NCI-H1105 treated with DMSO at 0.1 percent for 48 hours (cell line): ENCODE measurements around the gene TMEM203.
A peak's percentile ranks its signal among the peaks of the same experiment; 100 is the strongest.

ENCODE experiments used
- DNase-seq: peaks from one replicate; lab custom pipeline; 2025; lab: John Stamatoyannopoulos, UW

Gene TMEM203

GRCh38 chr9:137229903-137230704, 24.7 kb upstream of the TMEM203 start:
- DNase-seq: no peak

GRCh38 chr9:137228968-137229896, 23.8 kb upstream of the TMEM203 start:
- no peak for DNase-seq

DNA sequence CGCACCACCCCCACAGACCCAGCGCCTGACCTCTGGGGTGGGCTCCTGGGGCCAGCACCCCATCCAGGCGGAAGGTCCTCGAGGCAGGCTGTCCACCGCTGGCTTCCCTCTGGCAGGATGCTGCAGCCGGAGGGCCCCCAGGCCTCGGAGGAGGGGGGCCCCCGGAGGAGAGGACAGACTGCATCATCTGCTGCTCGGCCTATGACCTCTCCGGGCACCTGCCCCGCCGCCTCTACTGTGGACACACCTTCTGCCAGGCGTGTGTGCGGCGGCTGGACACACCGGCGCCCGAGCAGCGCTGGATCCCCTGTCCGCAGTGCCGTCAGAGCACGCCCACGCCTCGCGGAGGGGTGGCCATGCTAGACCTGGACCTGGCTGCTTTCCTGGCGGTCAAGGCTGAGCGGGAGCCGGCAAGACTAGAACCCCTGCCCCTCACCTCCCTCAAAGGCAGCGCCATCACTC, 23.1 kb upstream of the TMEM203 start:
- no peak for DNase-seq

DNA sequence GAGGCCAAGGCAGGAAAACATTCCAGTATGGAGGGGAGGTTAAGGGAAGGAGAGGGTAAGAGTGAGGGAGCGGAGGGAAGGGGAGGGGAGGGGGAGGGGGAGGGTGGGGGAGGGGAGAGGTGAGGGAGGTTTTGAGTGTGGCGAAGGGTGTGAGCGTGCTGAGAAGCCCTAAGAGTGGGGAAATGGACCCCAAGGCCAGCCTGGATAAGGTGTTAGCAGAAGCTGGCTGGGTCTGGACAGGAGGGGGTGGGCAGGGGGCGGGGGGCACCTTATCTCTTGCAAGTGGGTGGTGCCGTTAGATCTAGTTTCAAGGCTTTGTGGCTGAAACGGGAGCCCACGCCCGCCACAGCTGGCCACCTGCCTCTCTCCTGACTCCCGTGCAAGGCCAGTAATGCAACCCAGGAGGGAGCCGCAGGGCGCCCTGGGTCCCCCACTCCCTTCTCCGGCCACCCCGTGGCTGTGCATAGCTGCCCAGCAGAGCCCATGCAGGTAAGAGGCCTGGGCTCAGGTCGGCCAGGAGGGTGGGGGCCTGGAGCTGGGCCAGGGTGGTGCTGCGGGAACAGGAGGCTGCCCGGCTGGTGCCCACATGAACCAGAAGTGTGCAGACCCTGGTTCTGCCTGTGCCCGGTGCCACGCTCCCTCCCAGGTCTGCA, 22.5 kb upstream of the TMEM203 start:
- DNase-seq: no peak

GRCh38 chr9:137227054-137227852, 21.8 kb upstream of the TMEM203 start, which contains the start of gene RNF224:
TSS of gene RNF224 (plus strand) at chr9:137227502. CDS start at chr9:137228336, 834 bp downstream.
- peak; percentile 54 for DNase-seq

DNA sequence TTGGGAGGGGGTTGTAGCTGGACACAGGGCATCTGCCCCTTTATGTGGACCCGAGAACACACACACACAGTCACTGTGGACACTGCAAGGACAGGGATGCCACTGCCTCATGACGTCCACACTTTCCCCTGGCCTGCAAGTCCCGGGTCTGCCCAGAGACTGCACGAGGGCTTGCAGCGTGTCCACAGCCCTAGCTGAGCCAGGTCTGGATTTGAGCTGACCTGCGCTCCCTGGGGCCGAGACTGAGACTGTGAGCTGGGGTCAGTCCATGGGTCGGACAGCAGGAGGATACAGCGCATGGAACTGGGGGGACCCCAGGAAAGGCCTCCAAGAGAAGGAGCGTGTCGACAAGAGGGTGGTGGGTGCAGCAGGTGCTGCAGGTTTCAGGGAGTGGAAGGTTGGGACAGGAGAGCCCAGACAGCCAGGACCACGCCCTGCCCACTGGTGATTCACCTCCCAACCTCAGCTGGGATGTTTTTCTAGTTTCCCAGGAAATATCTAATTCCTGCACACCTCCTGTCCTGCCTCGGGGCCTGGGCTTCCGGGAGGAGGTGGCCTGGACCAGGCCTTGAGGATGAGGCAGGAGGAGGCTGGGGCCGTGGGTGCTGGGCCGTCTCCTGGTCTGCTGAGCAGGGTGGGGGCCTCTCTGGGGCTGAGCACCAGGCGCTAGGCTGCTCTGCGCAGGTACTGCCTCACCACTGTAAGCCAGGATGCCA, 21.0 kb upstream of the TMEM203 start:
- DNase-seq: no peak

GRCh38 chr9:137225699-137226331, 20.4 kb upstream of the TMEM203 start:
- DNase-seq: no peak

GRCh38 chr9:137224830-137225694, 19.6 kb upstream of the TMEM203 start, which contains the start of gene CYSRT1:
TSS of gene CYSRT1 (plus strand) at chr9:137225174. CDS start at chr9:137225622, 448 bp downstream.
- no peak for DNase-seq

DNA sequence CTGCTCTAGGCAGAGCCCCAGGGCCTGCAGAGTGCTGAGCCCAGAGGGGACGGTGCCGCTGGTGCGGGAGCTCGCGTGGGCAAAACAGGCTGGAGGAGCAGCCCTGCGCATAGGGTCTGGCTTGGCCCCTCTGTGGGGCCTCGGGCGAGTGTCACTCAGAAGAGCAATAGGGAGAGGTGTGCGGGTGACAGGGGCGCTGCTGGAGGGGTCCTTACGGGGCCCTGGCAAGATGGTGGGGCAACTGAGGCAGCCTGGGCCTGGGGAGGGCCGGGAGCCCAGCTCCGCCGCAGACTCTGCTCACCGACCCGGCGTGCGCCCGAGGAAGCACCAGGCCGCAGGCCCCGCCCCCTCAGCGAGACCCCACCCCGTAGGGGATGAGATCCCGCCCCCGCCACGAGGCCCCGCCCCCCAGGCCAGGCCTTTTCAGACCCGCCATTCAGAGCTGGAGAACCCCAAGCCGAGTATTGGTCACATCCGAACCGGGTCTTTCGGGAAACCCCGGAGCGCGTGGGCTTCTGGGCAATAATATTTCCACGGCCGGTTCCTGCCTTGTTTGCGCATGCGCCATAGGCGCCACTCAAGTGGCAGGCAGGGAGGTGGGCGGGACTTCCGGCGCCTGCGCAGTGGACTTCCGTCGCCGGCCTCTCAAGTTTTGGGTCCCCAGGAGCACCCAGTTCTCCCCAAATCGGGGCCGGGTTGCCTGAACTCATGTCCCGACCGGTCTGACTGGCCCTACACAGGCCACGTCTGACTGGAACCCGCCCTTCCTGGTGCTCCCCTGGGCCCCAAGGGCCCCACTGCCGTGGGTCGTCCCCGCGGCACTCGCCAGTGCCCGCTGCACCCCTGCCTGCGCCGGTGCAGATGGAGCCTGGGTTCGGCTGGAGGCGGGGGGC, 17.9 kb upstream of the TMEM203 start:
- peak; percentile 91 for DNase-seq

DNA sequence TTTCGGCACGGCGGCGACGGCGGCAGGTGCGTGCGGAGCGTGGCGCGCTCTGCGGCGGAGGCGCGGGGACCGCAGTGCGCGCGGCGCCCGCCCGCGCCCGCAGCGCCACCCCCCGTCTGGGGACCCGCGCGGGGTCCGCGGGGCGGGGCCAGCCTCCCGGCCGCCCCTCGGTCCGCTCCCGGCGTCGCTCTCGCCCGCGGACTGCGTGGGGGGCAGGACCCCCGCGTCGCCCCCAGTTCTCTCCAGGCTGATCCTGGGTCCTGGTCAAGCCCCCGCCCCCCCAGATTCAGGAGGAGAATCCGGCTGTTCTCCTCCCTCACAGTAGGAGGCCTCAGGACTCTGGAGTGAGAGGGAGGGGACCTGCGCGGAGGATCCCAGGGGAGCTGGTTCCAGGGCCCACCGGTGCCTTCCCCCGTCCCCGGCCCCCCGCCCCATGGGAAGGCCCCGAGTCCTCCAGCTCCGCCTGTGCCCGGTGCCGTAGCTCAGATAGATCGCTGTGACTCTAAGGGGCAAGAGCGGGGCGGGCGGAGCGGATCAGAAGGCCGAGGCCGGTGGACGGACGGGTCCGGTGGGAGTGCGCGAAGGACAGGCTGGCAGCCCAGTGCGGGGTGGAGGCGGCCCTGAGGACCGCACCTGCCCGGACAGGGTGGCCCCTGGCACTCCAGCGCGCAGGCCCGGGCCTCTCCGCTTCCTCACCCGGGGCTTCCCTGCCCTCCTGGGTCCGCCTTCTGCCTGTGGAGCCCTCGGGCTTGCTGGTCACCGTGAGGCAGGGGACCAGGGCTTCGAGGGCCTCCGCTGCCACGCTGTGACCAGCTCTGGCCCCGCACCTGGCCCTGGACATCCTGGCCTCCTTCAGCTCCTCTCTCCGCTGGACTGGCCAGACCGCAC, 17.0 kb upstream of the TMEM203 start, which contains the start of gene RNF208:
TSS of gene RNF208 (minus strand) at position 51 of the 888 bp plus-strand sequence. CDS start 1,028 bp downstream, outside the sequence.
- no peak for DNase-seq

DNA sequence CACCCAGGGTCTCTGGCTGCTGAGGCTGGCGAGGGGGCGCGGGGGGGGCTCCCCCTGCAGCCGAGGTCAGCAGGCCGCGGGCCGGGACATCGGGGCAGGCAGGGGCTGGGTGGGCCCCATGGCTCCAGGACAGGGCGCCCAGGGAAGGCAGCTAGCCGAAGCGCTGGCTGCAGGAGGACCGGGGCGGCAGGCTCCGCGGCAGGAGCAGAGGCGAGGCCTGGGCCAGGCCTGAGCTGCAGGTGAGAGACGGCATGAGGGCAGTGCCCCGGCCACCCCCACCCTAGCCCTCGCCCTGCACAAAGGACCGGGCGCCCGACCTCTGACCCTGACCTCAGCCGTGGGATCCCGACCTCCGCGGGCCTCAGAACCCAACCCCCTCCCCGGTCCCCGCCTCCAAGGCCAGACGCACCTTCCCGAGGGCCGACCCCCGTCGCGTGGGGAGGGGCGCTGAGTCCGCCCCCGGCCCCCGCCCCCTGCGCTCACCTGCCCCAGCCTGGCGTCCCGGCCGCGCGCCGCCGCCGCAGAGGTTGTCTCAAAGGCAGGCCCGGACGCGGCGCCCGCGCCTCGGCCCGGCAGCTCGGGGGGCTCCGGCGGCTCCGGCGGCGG, 16.2 kb upstream of the TMEM203 start:
- DNase-seq: no peak

- DNase-seq: no peak
Observed at GRCh38 chr9:137221095-137221505, 15.7 kb upstream of the TMEM203 start.

DNA sequence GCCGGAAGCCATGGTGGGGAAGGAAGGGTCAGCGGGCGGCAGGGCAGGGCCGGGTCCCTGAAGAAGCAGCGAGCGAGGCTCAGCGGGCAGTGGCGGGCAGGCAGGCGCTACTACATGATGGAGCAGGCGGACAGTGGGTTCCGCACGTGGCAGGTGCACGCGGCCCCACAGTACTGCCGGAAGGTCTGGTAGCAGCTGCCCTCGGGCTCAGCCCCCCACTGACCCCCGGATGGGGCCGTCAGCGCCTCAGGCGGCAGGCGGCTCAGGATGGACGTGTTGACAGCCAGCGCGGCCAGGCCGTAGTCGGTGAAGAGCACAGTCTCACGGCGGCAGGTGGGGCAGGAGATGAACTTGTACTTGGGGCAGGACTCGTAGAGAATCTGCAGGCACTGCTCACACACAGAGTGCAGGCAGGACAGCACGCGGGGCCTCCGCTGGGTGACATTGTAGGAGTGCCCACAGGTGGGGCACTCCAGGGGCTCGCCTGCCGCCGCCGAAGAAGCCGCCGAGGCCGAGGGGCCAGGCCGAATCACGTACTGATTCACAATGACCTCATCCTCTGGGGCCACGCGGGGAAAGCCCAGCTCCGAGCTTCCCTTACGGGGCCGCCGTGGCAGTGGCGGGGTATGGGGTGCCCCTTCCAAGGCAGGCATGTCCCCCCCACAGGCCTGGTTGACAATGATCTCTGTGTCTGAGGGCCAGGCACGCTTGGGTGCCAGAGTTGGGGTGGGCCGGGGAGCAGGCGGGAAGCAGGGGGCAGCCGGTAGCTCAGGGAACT, 15.1 kb upstream of the TMEM203 start:
- no peak for DNase-seq

DNA sequence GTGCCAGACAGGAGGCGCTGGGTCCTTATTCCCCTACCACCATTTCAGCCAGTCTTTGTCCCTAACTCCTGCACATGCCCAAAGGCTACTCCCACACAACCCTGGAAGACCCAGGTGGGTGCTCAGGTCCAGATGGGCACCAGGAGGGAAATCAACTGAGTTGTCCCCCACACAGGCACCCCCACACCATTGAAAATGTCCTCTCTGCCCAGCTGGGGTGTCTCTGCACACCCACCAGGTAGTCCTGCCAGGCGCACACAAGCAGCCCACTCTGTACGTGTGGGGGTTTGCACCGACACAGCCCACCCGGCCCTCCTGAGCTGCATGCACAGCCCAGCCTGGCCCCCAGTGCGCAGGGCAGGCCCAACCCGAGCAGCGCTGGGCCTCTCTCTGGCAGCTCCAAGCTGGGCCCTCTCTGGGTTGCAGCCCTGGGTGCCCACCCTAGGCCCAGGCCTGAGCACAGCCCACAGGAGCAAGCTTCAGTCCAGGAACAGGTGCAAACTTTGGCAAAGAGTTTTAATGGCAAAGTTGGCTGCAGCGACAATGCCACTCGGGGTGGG, 14.4 kb upstream of the TMEM203 start:
- no peak for DNase-seq

DNA sequence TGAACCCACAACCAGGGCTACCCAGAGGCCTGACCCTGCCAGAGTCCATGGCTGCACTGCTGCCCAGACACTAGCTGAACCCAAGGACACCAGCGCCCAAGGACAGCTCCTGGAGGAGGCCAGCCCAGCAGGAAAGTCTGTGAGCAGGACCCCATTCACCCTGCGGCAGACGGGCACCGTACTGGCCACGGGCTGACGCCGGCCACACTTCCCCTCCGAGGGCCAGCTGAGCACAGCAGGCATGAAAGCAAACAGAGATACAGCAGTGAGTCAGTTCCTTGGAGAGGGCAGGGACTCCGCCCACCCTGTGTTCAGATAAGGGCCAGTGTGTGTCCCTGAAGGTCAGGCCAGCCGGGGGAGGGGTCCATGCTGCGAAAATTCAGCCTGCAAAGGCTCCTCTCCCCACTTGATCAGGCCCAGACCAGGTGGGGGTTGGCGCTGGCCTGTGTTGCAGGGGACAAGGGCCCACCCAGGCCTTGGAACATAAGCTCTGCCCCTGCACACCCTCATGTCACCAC, 13.4 kb upstream of the TMEM203 start:
- no peak for DNase-seq
